ENCODE measurements around the gene ATXN3.

The ATXN3 gene

DNA sequence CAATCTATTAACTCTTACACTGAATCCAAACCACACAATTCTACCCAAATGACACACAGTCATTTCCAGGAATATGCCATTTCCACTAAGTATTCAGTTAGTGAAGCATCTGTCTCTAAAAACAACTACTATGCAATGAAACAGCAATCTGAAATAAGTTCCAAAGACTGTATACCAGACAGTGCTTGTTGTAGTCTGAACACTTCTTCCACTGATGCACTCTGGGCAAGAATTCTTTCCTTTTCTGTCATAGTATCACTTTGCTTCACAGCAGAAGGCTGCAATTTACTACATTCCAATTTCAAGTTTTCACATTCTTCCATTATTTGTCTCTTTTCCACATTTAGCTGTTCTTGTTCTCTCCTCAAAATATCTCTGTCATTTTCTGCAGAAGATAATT is 92.3 kb downstream of the ATXN3 start:
- Histone ChIP-seq H2AFZ (ENCODE audit: low read depth, low read length) (no peak overlapping the region), H3K27me3 (ENCODE audit: insufficient read depth, low read length) (no peaks in the 10 kb centered on the region), H3K36me3 (ENCODE audit: insufficient read depth, low read length) (peaks cover 63% of the 10 kb centered on the region), H3K4me1 (ENCODE audit: insufficient read depth, low read length) (no peaks in the 10 kb centered on the region), H3K4me3 (ENCODE audit: low read length) (no peak overlapping the region), H3K9me3 (ENCODE audit: low read length) (no peaks in the 10 kb centered on the region)

- Histone ChIP-seq H2AFZ (ENCODE audit: low read depth, low read length) (no peak overlapping the region), H3K9me3 (ENCODE audit: low read length) (no peaks in the 10 kb centered on the region), H3K27me3 (ENCODE audit: insufficient read depth, low read length) (no peaks in the 10 kb centered on the region), H3K4me1 (ENCODE audit: insufficient read depth, low read length) (no peaks in the 10 kb centered on the region), H3K36me3 (ENCODE audit: insufficient read depth, low read length) (peaks cover 75% of the 10 kb centered on the region), H3K4me3 (ENCODE audit: low read length) (no peak overlapping the region)
Measured at GRCh38 chr14:92012121-92012748, 94.1 kb downstream of the ATXN3 start.

GRCh38 chr14:92010644-92011043 is 95.7 kb downstream of the ATXN3 start:
- Histone ChIP-seq H3K36me3 (ENCODE audit: insufficient read depth, low read length) (peaks cover 69% of the 10 kb centered on the region), H3K9me3 (ENCODE audit: low read length) (no peaks in the 10 kb centered on the region), H3K4me1 (ENCODE audit: insufficient read depth, low read length) (no peaks in the 10 kb centered on the region), H2AFZ (ENCODE audit: low read depth, low read length) (no peak overlapping the region), H3K27me3 (ENCODE audit: insufficient read depth, low read length) (no peaks in the 10 kb centered on the region), H3K4me3 (ENCODE audit: low read length) (no peak overlapping the region)

DNA sequence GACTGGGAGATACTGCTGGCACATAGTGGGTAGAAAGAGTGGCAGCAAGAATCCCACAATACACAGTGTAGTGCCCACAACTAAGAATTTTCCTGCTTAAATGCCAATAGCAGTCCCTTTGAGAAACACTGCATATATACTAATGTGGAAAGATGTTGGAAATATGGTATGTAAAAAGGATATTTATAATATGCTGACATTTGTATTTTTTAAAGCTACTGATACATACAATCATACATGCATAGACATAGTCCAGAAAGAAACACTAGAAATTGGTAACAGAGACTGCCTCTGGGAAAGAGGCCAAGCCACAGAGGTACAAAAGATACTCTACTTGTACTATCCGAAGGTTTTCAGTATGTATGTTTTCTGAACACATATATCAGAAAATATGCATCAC is 96.8 kb downstream of the ATXN3 start:
- Histone ChIP-seq H3K27me3 (ENCODE audit: insufficient read depth, low read length) (no peaks in the 10 kb centered on the region), H3K9me3 (ENCODE audit: low read length) (no peaks in the 10 kb centered on the region), H3K36me3 (ENCODE audit: insufficient read depth, low read length) (peaks cover 72% of the 10 kb centered on the region), H3K4me3 (ENCODE audit: low read length) (no peak overlapping the region), H2AFZ (ENCODE audit: low read depth, low read length) (no peak overlapping the region), H3K4me1 (ENCODE audit: insufficient read depth, low read length) (no peaks in the 10 kb centered on the region)
